HepG2 (cell line): ENCODE measurements around the gene IRF2. TPM values are rescaled to one million over a fixed set of nuclear protein-coding genes. Genes with fewer than 3 reads are reported as not detected.

ENCODE experiments used
- ATRX ChIP-seq: sonication (generic); formaldehyde crosslinking; IDR thresholded peaks from 2 replicates; pipeline ENCODE4 v1.4.0; 2020; ENCODE audit warnings: missing genetic modification reagents, borderline replicate concordance
- CBX2 ChIP-seq, 2 experiments: fragments of 200-600 bp in 1 of 2; sonication (generic); formaldehyde crosslinking in 1 of 2; IDR thresholded peaks; 2 replicates each; pipeline versions ENCODE4 v1.7.0 to v1.8.1; 2018 to 2022; ENCODE audit warnings: low read depth in 2 of 2, low read length in 1 of 2, mild to moderate bottlenecking in 1 of 2, missing genetic modification reagents in 1 of 2
- CSRNP1 ChIP-seq: sonication (generic); formaldehyde crosslinking; IDR thresholded peaks from 2 replicates; pipeline ENCODE4 v1.8.1; 2023; ENCODE audit warnings: mild to moderate bottlenecking, missing genetic modification reagents
- GLMP ChIP-seq: sonication (generic); formaldehyde crosslinking; IDR thresholded peaks from 2 replicates; pipeline ENCODE4 v1.9.0; 2021; ENCODE audit warnings: missing genetic modification reagents, mild to moderate bottlenecking, borderline replicate concordance
- HOXA3 ChIP-seq: sonication (generic); formaldehyde crosslinking; IDR thresholded peaks from 2 replicates; pipeline ENCODE4 v1.5.0; 2020; ENCODE audit warnings: missing genetic modification reagents
- IRF1 ChIP-seq: sonication (generic); formaldehyde crosslinking; IDR thresholded peaks from 2 replicates; pipeline ENCODE4 v1.4.0; 2020; ENCODE audit warnings: low read depth, mild to moderate bottlenecking, missing genetic modification reagents
- ISL2 ChIP-seq: sonication (generic); formaldehyde crosslinking; IDR thresholded peaks from 2 replicates; pipeline ENCODE4 v1.5.0; 2020; ENCODE audit warnings: missing genetic modification reagents
- NR2F1 ChIP-seq, 2 experiments: fragments of 450-650 bp in 1 of 2; formaldehyde crosslinking in 1 of 2; IDR thresholded peaks; 2 replicates each; pipeline versions ENCODE4 v1.5.0 to v1.6.1; 2016 to 2020; ENCODE audit warnings: mild to moderate bottlenecking in 1 of 2, missing compliant biosample characterization in 1 of 2, missing genetic modification reagents in 1 of 2, moderate library complexity in 1 of 2
- RFX1 ChIP-seq: fragments of 450-650 bp; IDR thresholded peaks from 2 replicates; pipeline ENCODE4 v1.6.1; 2017
- TBL1XR1 ChIP-seq: fragments of 150-350 bp; IDR thresholded peaks from 2 replicates; pipeline ENCODE4 v1.6.1; 2014; ENCODE audit warnings: borderline replicate concordance, low read length; ENCODE audit not compliant: partially characterized antibody
- TEF ChIP-seq: sonication (generic); formaldehyde crosslinking; IDR thresholded peaks from 2 replicates; pipeline ENCODE4 v1.5.0; 2020; ENCODE audit warnings: missing genetic modification reagents
- TOE1 ChIP-seq: sonication (generic); formaldehyde crosslinking; IDR thresholded peaks from 2 replicates; pipeline ENCODE4 v1.4.0; 2020; ENCODE audit warnings: mild to moderate bottlenecking, missing genetic modification reagents
- ZKSCAN5 ChIP-seq: sonication (generic); formaldehyde crosslinking; IDR thresholded peaks from 2 replicates; pipeline ENCODE4 v1.5.1; 2020; ENCODE audit warnings: mild to moderate bottlenecking, missing genetic modification reagents
- ZNF20 ChIP-seq: sonication (generic); formaldehyde crosslinking; IDR thresholded peaks from 2 replicates; pipeline ENCODE4 v1.4.0; 2020; ENCODE audit warnings: mild to moderate bottlenecking, moderate library complexity, missing genetic modification reagents
- ZNF224 ChIP-seq: sonication (generic); formaldehyde crosslinking; IDR thresholded peaks from 2 replicates; pipeline ENCODE4 v1.5.0; 2020; ENCODE audit warnings: mild to moderate bottlenecking, missing genetic modification reagents
- ZNF33A ChIP-seq: sonication (generic); formaldehyde crosslinking; IDR thresholded peaks from 2 replicates; pipeline ENCODE4 v1.5.1; 2020; ENCODE audit warnings: missing genetic modification reagents, mild to moderate bottlenecking, moderate library complexity, borderline replicate concordance
- ZNF577 ChIP-seq: sonication (generic); formaldehyde crosslinking; IDR thresholded peaks from 2 replicates; pipeline ENCODE4 v1.4.0; 2020; ENCODE audit warnings: mild to moderate bottlenecking, low read depth, missing genetic modification reagents, borderline replicate concordance
- ZNF691 ChIP-seq: sonication (generic); formaldehyde crosslinking; IDR thresholded peaks from 2 replicates; pipeline ENCODE4 v1.4.0; 2020; ENCODE audit warnings: missing genetic modification reagents, low read depth, mild to moderate bottlenecking, borderline replicate concordance
- ZNF816 ChIP-seq: sonication (generic); formaldehyde crosslinking; IDR thresholded peaks from 2 replicates; pipeline ENCODE4 v1.8.0; 2022; ENCODE audit warnings: missing genetic modification reagents, mild to moderate bottlenecking, borderline replicate concordance
- polyA plus RNA-seq, 8 experiments: library from polyadenylated mRNA; depleted of rRNA in 3 of 8; stranded (reverse) in 7 of 8; unstranded in 1 of 8; fragments of >200 nt; fragmentation: Illumina TruSeq in 4 of 8; extraction: Trizol in 4 of 8; gene quantifications; 2 replicates each; pipeline versions ENCODE4 v1.2.1 to v1.2.3, GENCODE V29; 2011 to 2016; ENCODE audit warnings: low read depth in 4 of 8, missing spikeins in 1 of 8, mixed read lengths in 1 of 8; ENCODE audit not compliant: insufficient read depth in 1 of 8
- total RNA-seq, 5 experiments: library from RNA; depleted of rRNA; stranded (reverse); fragments of >200 nt; fragmentation: Illumina TruSeq; extraction: Trizol; gene quantifications; 2 replicates each; pipeline ENCODE4 v1.2.3, GENCODE V29; 2016; ENCODE audit warnings: low read depth in 1 of 5
- TF ChIP-seq, protein P1 (sequence below): sonication (generic); formaldehyde crosslinking; IDR thresholded peaks from 2 replicates; pipeline ENCODE4 v1.9.0; 2021; ENCODE audit warnings: missing genetic modification reagents, borderline replicate concordance
- TF ChIP-seq, protein P2 (sequence below): sonication (generic); formaldehyde crosslinking; IDR thresholded peaks from 2 replicates; pipeline ENCODE4 v1.8.0; 2022; ENCODE audit warnings: mild to moderate bottlenecking, missing genetic modification reagents

Gene IRF2
- total and polyA plus RNA-seq, 2 of the 13 experiments (the other 11 are each of a cell fraction or from before 2014, with no cell fraction given) = 15.5 to 28.8 TPM

GRCh38 chr4:184464759-184465454, 9.4 kb downstream of the IRF2 start (continued):
- TF ChIP-seq GLMP (CRISPR knock-in tag) = no peak
- no peak for TF ChIP-seq IRF1 (CRISPR knock-in tag)
- no peak for TF ChIP-seq ZNF224 (CRISPR knock-in tag)
- no peak for TF ChIP-seq RFX1
- TF ChIP-seq ZNF33A (CRISPR knock-in tag) = no peak
- TF ChIP-seq CBX2 (IDR thresholded peaks at IDR 0.05; ENCODE audit: low read depth, low read length) = no peak
- no peak for TF ChIP-seq CBX2 (CRISPR knock-in tag; IDR thresholded peaks at IDR 0.05; ENCODE audit: low read depth)
- peak; percentile 91 for TF ChIP-seq TBL1XR1
- TF ChIP-seq NR2F1 (CRISPR knock-in tag; IDR thresholded peaks at IDR 0.05) = peak; percentile 89 to 93
- TF ChIP-seq HOXA3 (CRISPR knock-in tag) = peak; percentile 26; the same call in 1 of the 2 replicates
- TF ChIP-seq ZNF20 (CRISPR knock-in tag) = no peak
- TF ChIP-seq, protein P1, sequence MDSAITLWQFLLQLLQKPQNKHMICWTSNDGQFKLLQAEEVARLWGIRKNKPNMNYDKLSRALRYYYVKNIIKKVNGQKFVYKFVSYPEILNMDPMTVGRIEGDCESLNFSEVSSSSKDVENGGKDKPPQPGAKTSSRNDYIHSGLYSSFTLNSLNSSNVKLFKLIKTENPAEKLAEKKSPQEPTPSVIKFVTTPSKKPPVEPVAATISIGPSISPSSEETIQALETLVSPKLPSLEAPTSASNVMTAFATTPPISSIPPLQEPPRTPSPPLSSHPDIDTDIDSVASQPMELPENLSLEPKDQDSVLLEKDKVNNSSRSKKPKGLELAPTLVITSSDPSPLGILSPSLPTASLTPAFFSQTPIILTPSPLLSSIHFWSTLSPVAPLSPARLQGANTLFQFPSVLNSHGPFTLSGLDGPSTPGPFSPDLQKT (CRISPR knock-in tag) = no peak
- no peak for TF ChIP-seq ZKSCAN5 (CRISPR knock-in tag)
- TF ChIP-seq ZNF577 (CRISPR knock-in tag) = no peak
- no peak for TF ChIP-seq ZNF816 (CRISPR knock-in tag)
- TF ChIP-seq TEF (CRISPR knock-in tag) = no peak
- TF ChIP-seq, protein P2, sequence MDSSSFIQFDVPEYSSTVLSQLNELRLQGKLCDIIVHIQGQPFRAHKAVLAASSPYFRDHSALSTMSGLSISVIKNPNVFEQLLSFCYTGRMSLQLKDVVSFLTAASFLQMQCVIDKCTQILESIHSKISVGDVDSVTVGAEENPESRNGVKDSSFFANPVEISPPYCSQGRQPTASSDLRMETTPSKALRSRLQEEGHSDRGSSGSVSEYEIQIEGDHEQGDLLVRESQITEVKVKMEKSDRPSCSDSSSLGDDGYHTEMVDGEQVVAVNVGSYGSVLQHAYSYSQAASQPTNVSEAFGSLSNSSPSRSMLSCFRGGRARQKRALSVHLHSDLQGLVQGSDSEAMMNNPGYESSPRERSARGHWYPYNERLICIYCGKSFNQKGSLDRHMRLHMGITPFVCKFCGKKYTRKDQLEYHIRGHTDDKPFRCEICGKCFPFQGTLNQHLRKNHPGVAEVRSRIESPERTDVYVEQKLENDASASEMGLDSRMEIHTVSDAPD (CRISPR knock-in tag) = no peak
- no peak for TF ChIP-seq ZNF691 (CRISPR knock-in tag)
- TF ChIP-seq TOE1 (CRISPR knock-in tag) = no peak
- 0 out of 2 replicates have a peak, but pooled peaks have one; percentile 34 for TF ChIP-seq ISL2
- no peak for TF ChIP-seq ATRX (CRISPR knock-in tag)
- TF ChIP-seq CSRNP1 (CRISPR knock-in tag) = no peak
